Fibroblast of skin of left quadriceps (primary cell): ENCODE results near the gene DCPS.
A peak's percentile ranks its signal among the peaks of the same experiment; 100 is the strongest.
"Not testable (repeated sequence)": the region's sequence is repeated elsewhere in the genome, so short reads cannot be mapped to it uniquely, and the experiment has no call there.

ENCODE experiments used
- DNase-seq, 2 experiments: peaks; one replicate each; pipeline ENCODE4 v3.0.0-alpha.2; 2013; ENCODE audit warnings: low read depth in 2 of 2

Gene DCPS

GRCh38 chr11:126303623-126304456 is at the start of gene DCPS:
DCPS (plus strand) TSS chr11:126304060; CDS start chr11:126304081, 21 bp downstream.
- DNase-seq, result peak; percentile 72 to 74

GRCh38 chr11:126254819-126255218 is 49.0 kb upstream of the DCPS start:
- DNase-seq, result no peak

GRCh38 chr11:126255507-126255906 is 48.4 kb upstream of the DCPS start:
- not testable (repeated sequence) for DNase-seq

GRCh38 chr11:126256216-126256615 is 47.6 kb upstream of the DCPS start:
- no peak for DNase-seq

- no peak for DNase-seq
Observed at GRCh38 chr11:126257144-126257543, 46.7 kb upstream of the DCPS start.

GRCh38 chr11:126257764-126258163 is 46.1 kb upstream of the DCPS start:
- peak; percentile 31 to 33 for DNase-seq

- DNase-seq, result no peak
Observed at GRCh38 chr11:126262216-126262615, 41.6 kb upstream of the DCPS start.

GRCh38 chr11:126263489-126263888 is 40.4 kb upstream of the DCPS start:
- DNase-seq, result no peak

GRCh38 chr11:126265811-126266210 is 38.0 kb upstream of the DCPS start:
- DNase-seq, result no peak

GRCh38 chr11:126267650-126268049 is 36.2 kb upstream of the DCPS start:
- DNase-seq, result no peak

- DNase-seq, result no peak
Observed at GRCh38 chr11:126268361-126268707, 35.5 kb upstream of the DCPS start.

GRCh38 chr11:126268708-126269579 is 34.9 kb upstream of the DCPS start, which contains the start of the genes FOXRED1 and SRPRA:
FOXRED1 (plus strand) TSS chr11:126269154; CDS start chr11:126269207, 53 bp downstream.
SRPRA (minus strand) TSS chr11:126268895; CDS start chr11:126268804, 91 bp downstream.
- peak; percentile 98 for DNase-seq

GRCh38 chr11:126277322-126277721 is 26.5 kb upstream of the DCPS start:
- no peak for DNase-seq

GRCh38 chr11:126277780-126278179 is 26.1 kb upstream of the DCPS start:
- DNase-seq, result no peak

- DNase-seq, result no peak
Observed at GRCh38 chr11:126279191-126279590, 24.7 kb upstream of the DCPS start.

- no peak for DNase-seq
Observed at GRCh38 chr11:126280595-126280994, 23.3 kb upstream of the DCPS start.

GRCh38 chr11:126281245-126281644 is 22.6 kb upstream of the DCPS start:
- no peak for DNase-seq

- DNase-seq, result no peak
Observed at GRCh38 chr11:126281666-126282175, 22.1 kb upstream of the DCPS start.

GRCh38 chr11:126282361-126282735 is 21.5 kb upstream of the DCPS start:
- no peak for DNase-seq

- DNase-seq, result no peak
Observed at GRCh38 chr11:126282736-126283591, 20.9 kb upstream of the DCPS start, which contains the start of gene TIRAP. TIRAP (plus strand) TSS chr11:126283093; CDS start chr11:126290895, 7,802 bp downstream.

GRCh38 chr11:126284829-126285228 is 19.0 kb upstream of the DCPS start:
- DNase-seq, result peak; percentile 93 to 94
